GM20431 (cell line): ENCODE data around the gene CHERP.
"Not testable (repeated sequence)": the region's sequence is repeated elsewhere in the genome, so short reads cannot be mapped to it uniquely, and the experiment has no call there.

Experiments used
- in situ Hi-C: fragments of 300-500 bp; cut with MseI, MboI; formaldehyde crosslinking; loops from one replicate; pipeline ENCODE4 v1.15.0; 2020; ENCODE audit warnings: low sequenced_read_pairs; ENCODE audit not compliant: unreplicated experiment

The CHERP gene

GRCh38 chr19:16496613-16496983, 45.6 kb downstream of the CHERP start:
- in situ Hi-C loops: no loop called here

GRCh38 chr19:16495982-16496612, 46.1 kb downstream of the CHERP start, which contains the start of the genes C19orf44 and CALR3:
Gene C19orf44, plus strand, starts transcription at chr19:16496394. Its CDS starts 4,399 bp downstream, at chr19:16500793.
Gene CALR3, minus strand, starts transcription at chr19:16496167. Its CDS starts 38 bp downstream, at chr19:16496129.
- in situ Hi-C loops: no loop called here

- in situ Hi-C loops: not testable (repeated sequence)
Measured at GRCh38 chr19:16486476-16486875, 55.8 kb downstream of the CHERP start.

GRCh38 chr19:16482745-16483144, 59.5 kb downstream of the CHERP start:
- in situ Hi-C loops: no loop called here

- in situ Hi-C loops: no loop called here
Measured at GRCh38 chr19:16477311-16477710, 64.9 kb downstream of the CHERP start.

- in situ Hi-C loops: no loop called here
Measured at GRCh38 chr19:16476401-16476800, 65.8 kb downstream of the CHERP start.

- in situ Hi-C loops: no loop called here
Measured at GRCh38 chr19:16473875-16474392, 68.3 kb downstream of the CHERP start.

- in situ Hi-C loops: no loop called here
Measured at GRCh38 chr19:16472992-16473391, 69.2 kb downstream of the CHERP start.

- in situ Hi-C loops: not testable (repeated sequence)
Measured at GRCh38 chr19:16472559-16472899, 69.7 kb downstream of the CHERP start.

GRCh38 chr19:16470911-16471811, 71.1 kb downstream of the CHERP start:
- in situ Hi-C loops: no loop called here

- in situ Hi-C loops: no loop called here
Measured at GRCh38 chr19:16470541-16470910, 71.7 kb downstream of the CHERP start.
